Activated CD8-positive, alpha-beta T cell treated with anti-CD3 and anti-CD28 coated beads for 36 hours (primary cell): Measurements from ENCODE around the gene GTF3C1. TPM values are rescaled to one million over a fixed set of nuclear protein-coding genes. Genes with fewer than 3 reads are reported as not detected.

Experiments used
- ATAC-seq: fragments of 200-7000 bp; cut with Tn5 transposase; one replicate; pipeline ENCODE4 v1.10.0; 2021; ENCODE audit warnings: mild to moderate bottlenecking, moderate library complexity
- CTCF ChIA-PET: fragments of 350-600 bp; sonication (Branson Sonifier 250); formaldehyde crosslinking; loops from one replicate; lab custom pipeline; 2021; ENCODE audit warnings: antibody characterized with exemption; lab: Charles Lee
- POLR2A ChIA-PET: fragments of 350-600 bp; sonication (Branson Sonifier 250); formaldehyde crosslinking; loops from one replicate; lab custom pipeline; 2021; ENCODE audit warnings: antibody characterized with exemption; lab: Charles Lee
- DNase-seq: peaks from one replicate; pipeline ENCODE4 v3.0.0-alpha.2; 2020
- H3K27ac Mint-ChIP-seq: one replicate; pipeline ENCODE4 v1.8.0; 2021; ENCODE audit warnings: mild to moderate bottlenecking, mixed read lengths
- H3K27me3 Mint-ChIP-seq: one replicate; pipeline ENCODE4 v1.8.0; 2021; ENCODE audit warnings: mixed read lengths
- H3K36me3 Mint-ChIP-seq: one replicate; pipeline ENCODE4 v1.8.0; 2021; ENCODE audit warnings: low read depth, mixed read lengths
- H3K4me1 Mint-ChIP-seq: one replicate; pipeline ENCODE4 v1.8.0; 2021; ENCODE audit warnings: low read depth, mixed read lengths
- H3K4me3 Mint-ChIP-seq: one replicate; pipeline ENCODE4 v1.8.0; 2021; ENCODE audit warnings: mild to moderate bottlenecking, moderate library complexity, mixed read lengths
- H3K9me3 Mint-ChIP-seq: one replicate; pipeline ENCODE4 v1.8.0; 2021; ENCODE audit warnings: mixed read lengths
- CTCF ChIP-seq: fragments of 200-600 bp; IDR thresholded peaks from one replicate; pipeline ENCODE4 v1.8.0; 2022; ENCODE audit warnings: antibody characterized with exemption, mild to moderate bottlenecking
- intact Hi-C: fragments of 100-400 bp; cut with micrococcal nuclease; formaldehyde crosslinking; loops from one replicate; pipeline ENCODE4 v1.10.0; 2022
- total RNA-seq, 2 experiments: library from RNA; stranded (reverse); gene quantifications; one replicate each; pipeline ENCODE4 v1.2.3, GENCODE V29; 2021

Gene GTF3C1
- total RNA-seq, 2 experiments from 2014 or later: 55.9 to 58.6 TPM

- intact Hi-C loops: no loop called here
- H3K27me3 Mint-ChIP-seq: no peaks in the 10 kb centered on the region
- ATAC-seq: no peak
- H3K4me1 Mint-ChIP-seq: no peaks in the 10 kb centered on the region
- CTCF ChIA-PET: no interaction called here
- H3K36me3 Mint-ChIP-seq: peaks cover 41% of the 10 kb centered on the region
- TF ChIP-seq CTCF: no peak
- no peak overlapping the region for H3K4me3 Mint-ChIP-seq
- no peak for DNase-seq
- no peaks in the 10 kb centered on the region for H3K9me3 Mint-ChIP-seq
- H3K27ac Mint-ChIP-seq: no peak overlapping the region
- POLR2A ChIA-PET: interaction anchor here (1.4 kb wide), 1 partner anchor 23 kb away, joined by 3 read pairs; no protein-coding TSS in a partner anchor
These were observed 69.0 kb downstream of the GTF3C1 start for GRCh38 chr16:27480761-27481160.

DNA sequence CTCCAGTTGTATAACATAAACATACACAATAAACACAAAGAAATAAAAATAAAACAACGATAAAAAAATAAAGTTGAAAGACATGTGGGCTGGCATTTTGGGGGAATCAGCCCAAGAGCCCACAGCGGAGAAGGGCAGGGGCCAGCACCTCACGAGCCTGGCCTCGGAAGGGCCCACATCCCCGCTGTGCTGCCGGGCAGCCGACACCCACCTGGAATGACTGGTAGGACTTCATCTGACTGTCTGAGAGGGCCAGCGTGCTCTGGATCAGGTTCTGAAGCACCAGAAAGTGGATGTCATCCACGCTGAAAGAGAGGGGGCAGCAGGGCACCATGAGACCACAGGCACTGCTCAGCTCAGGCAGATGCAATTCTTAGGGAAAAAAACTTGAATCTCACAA is 73.5 kb downstream of the GTF3C1 start:
- ChIA-PET CTCF (interaction anchor here (0.9 kb wide), 1 partner anchor 42 kb away, joined by 3 read pairs; no protein-coding TSS in a partner anchor), POLR2A (no interaction called here)
- no peak for TF ChIP-seq CTCF
- H3K36me3 Mint-ChIP-seq: peaks cover 26% of the 10 kb centered on the region
- H3K27ac Mint-ChIP-seq: no peak overlapping the region
- no peak overlapping the region for H3K4me3 Mint-ChIP-seq
- H3K9me3 Mint-ChIP-seq: no peaks in the 10 kb centered on the region
- ATAC-seq: no peak
- H3K4me1 Mint-ChIP-seq: no peaks in the 10 kb centered on the region
- intact Hi-C loops: no loop called here
- H3K27me3 Mint-ChIP-seq: no peaks in the 10 kb centered on the region
- no peak for DNase-seq

GRCh38 chr16:27475561-27475960 is 74.2 kb downstream of the GTF3C1 start:
- intact Hi-C loops: no loop called here
- no peak for DNase-seq
- Mint-ChIP-seq H3K4me1 (no peaks in the 10 kb centered on the region), H3K9me3 (no peaks in the 10 kb centered on the region), H3K36me3 (peaks cover 28% of the 10 kb centered on the region), H3K27ac (no peak overlapping the region), H3K27me3 (no peaks in the 10 kb centered on the region), H3K4me3 (no peak overlapping the region)
- no peak for TF ChIP-seq CTCF
- ChIA-PET POLR2A (no interaction called here), CTCF (no interaction called here)
- ATAC-seq: no peak

DNA sequence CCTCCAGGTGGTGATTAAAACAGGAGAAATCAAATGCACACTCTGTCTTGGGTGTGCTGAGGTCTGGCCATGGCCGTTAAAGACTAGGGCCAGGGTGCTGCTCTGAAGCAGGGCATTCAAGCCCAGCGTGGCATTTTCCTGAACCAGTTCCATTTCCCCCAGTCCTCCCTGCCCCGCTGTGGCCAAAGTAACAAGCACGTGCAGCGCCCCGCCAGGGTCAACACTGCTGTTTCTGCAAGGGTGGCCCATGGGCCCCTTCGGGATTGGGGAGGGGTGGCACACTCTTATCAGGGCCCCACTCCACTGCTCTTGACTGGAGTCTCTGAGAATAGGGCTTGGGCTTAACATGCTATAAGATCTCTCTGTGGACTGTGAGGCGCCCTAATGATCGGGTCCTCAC is 74.8 kb downstream of the GTF3C1 start:
- intact Hi-C loops: no loop called here
- DNase-seq (no peak), ATAC-seq (no peak)
- POLR2A ChIA-PET: no interaction called here
- H3K4me1 Mint-ChIP-seq: no peaks in the 10 kb centered on the region
- TF ChIP-seq CTCF: no peak
- no peak overlapping the region for H3K27ac Mint-ChIP-seq
- CTCF ChIA-PET: no interaction called here
- H3K27me3 Mint-ChIP-seq: no peaks in the 10 kb centered on the region
- H3K4me3 Mint-ChIP-seq: no peak overlapping the region
- H3K36me3 Mint-ChIP-seq: peaks cover 30% of the 10 kb centered on the region
- no peaks in the 10 kb centered on the region for H3K9me3 Mint-ChIP-seq

- Mint-ChIP-seq H3K27me3 (no peaks in the 10 kb centered on the region), H3K36me3 (peaks cover 39% of the 10 kb centered on the region), H3K4me1 (no peaks in the 10 kb centered on the region), H3K4me3 (no peak overlapping the region), H3K9me3 (no peaks in the 10 kb centered on the region), H3K27ac (no peak overlapping the region)
- no peak for TF ChIP-seq CTCF
- DNase-seq: no peak
- ChIA-PET POLR2A (no interaction called here), CTCF (no interaction called here)
- no peak for ATAC-seq
- intact Hi-C loops: no loop called here
These were observed 75.7 kb downstream of the GTF3C1 start for GRCh38 chr16:27474041-27474440.
